Raji (cell line): Measurements from ENCODE around the gene NOD1.

Experiments
- POLR2A ChIP-seq: IDR thresholded peaks from 2 replicates; pipeline ENCODE4 v1.6.1; 2011; ENCODE audit warnings: low read depth, low read length, control low read depth; ENCODE audit not compliant: insufficient read depth

NOD1 gene

DNA sequence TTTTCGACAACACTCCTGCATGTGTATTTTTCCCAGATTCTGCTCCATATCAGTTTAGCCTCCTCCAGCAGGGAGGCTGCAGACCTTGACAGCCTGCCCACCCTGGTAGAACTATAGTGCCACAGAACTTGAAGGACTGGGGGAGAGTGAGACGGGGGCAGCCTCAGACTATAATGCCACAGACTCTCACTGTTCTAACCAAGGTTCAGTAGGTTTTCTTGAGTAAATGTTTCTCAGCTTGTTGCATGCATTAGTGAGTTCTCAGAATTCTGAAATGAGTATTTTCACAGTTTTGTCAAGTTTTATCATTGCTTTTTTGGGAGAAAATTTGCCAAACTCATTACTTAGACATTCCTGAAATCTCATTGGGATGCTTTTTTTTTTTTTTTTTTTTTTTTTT, 98.3 kb downstream of the NOD1 start:
- TF ChIP-seq POLR2A = no peak

- TF ChIP-seq POLR2A = no peak
Observed at GRCh38 chr7:30379741-30380140, 98.8 kb downstream of the NOD1 start.

DNA sequence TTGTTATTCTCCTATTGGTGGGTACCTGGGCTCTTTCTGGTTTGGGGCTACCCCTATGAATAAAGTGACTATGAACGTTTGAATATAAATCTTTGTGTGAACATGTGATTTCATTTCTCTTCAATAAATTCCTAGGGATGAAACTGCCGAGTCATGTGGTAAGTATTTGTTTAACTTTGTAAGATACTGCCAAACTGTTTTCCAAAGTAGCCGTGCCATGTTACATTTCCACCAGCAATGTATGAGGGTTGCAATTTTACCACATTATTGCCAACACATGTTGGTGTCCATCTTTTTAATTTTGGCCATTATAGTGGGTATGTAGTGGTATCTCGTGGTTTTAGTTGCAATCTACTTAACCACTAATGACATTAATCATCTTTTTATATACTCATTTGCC, 99.5 kb downstream of the NOD1 start:
- TF ChIP-seq POLR2A = no peak

DNA sequence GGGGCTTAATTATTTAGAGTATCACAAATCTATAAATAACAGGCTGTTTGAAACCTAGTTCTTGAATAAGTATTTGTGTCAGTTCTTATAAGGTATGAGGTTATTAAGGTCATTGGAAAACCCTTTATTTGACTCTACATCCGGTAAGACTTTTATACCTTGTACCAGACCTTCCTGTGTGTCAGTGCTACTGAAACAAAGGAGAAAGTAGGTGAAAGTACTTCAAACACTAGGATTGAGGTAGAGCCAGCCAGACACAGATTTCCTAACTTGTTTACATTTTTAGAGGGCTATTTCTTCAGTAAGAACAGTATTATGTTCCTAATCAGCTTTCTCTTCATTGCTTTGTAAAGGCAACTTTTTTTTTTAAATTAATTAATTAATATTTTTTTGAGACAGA, 100.3 kb downstream of the NOD1 start:
- TF ChIP-seq POLR2A = no peak
